NCI-H1930 (cell line): Measurements from ENCODE around the gene GMPR.
"Not testable (repeated sequence)": the region's sequence is repeated elsewhere in the genome, so short reads cannot be mapped to it uniquely, and the experiment has no call there.

ENCODE experiments used
- DNase-seq, 2 experiments: peaks; one replicate each; lab custom pipeline; 2025; lab: John Stamatoyannopoulos, UW

GMPR gene

GRCh38 chr6:16225062-16225731 is 13.2 kb upstream of the GMPR start:
- not testable (repeated sequence) for DNase-seq

DNA sequence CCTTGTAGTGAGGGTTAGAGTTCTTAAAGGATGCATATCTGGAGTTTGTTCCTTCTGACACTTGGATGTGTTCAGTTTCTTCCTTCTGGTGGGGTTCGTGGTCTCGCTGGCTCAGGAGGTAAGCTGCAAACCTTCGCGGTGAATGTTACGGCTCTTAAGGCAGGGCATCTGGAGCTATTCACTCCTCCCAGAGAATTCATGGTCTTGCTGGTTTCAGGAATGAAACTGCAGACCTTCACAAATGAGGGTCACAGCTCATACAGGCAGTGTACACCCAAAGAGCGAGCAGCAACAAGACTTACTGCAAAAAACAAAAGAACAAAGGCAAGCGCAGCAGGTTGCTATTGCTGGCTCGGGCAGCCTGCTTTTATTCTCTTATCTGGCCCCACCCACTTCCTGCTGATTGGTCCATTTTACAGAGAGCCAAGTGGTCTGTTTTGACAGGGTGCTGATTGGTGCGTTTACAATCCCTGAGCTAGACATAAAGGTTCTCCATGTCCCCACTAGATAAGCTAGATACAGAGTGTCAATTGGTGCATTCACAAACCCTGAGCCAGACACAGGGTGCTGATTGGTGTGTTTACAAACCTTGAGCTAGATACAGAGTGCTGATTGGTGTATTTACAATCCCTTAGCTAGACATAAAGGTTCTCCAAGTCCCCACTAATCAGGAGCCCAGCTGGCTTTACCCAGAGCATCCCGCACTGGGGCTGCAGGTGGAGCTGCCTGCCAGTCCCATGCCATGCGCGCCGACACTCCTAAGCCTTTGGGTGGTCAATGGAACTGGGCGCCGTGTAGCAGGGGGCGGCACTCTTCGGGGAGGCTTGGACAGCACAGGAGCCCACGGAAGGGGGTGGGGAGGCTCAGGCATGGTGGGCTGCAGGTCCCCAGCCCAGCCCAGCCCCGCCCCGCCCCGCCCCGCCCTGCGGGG is 12.0 kb upstream of the GMPR start:
- not testable (repeated sequence) for DNase-seq

- no peak for DNase-seq
These were observed 11.3 kb upstream of the GMPR start for GRCh38 chr6:16227048-16227562.

- no peak for DNase-seq
These were observed 10.8 kb upstream of the GMPR start for GRCh38 chr6:16227605-16228004.

- no peak for DNase-seq
These were observed 10.3 kb upstream of the GMPR start for GRCh38 chr6:16228043-16228442.

- no peak for DNase-seq
These were observed 9.4 kb upstream of the GMPR start for GRCh38 chr6:16228709-16229665.

GRCh38 chr6:16229700-16230099 is 8.7 kb upstream of the GMPR start:
- DNase-seq: no peak

GRCh38 chr6:16230953-16231352 is 7.4 kb upstream of the GMPR start:
- DNase-seq: no peak

DNA sequence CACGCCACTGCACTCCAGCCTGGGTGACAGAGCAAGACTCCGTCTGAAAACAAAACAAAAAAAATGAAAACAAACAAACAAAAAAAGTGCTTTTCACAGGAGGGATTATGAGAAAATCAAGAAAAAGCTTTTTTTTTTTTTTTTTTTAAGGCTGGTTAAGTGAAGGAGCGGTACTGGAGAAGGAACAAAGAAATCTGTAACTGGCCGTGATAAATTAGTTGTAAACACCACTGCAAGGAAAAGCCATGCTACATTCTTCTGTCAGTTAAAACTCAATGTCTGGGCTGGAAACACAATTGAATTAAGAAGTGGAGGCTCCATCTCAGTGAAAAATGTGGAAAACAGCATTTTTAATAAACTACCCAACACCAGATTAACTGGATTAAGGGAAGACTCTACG is 6.3 kb upstream of the GMPR start:
- DNase-seq: no peak

DNA sequence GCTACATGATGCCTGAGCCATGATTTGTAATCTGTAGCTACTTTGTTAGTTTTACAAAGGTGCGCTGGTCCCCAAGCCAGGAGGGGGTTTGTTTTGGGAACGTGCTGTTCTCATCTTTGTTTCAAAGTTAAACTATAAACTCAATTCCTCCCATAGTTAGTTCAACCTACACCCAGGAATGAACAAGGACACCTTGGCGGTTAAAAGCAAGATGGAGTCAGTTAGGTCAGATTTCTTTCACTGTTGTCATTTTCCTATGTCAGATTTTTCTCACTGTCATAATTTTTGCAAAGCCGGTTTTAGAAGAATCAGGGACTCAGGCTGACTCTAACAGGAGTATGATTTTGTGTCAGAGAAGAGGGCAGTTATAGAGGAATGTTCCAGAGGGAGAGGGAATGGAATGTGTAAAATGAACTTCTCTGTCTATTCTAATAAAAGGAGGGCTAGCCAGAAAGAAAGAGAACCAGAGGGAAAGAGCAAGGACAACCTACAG is 2.3 kb upstream of the GMPR start:
- no peak for DNase-seq

GRCh38 chr6:16236631-16237199 is 1.7 kb upstream of the GMPR start:
- DNase-seq: no peak

DNA sequence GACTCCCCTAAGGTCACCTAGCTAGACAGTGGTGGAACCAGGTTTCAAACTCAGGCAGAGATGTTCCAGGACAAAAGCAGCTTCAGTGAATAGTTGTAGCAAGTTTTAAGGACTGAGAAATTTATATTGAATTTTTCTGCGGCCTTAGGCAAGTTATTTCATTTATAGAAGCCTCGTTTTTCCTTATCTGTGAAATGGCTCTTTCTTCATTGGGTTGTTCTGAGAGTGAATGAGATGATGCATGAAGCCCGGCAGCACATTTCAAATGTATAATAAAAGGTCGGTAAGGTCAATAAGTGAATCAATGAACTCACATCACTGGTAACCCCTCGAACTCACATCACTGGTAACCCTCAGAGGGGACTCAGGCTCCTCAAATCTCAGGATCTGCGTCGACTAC is 1.1 kb upstream of the GMPR start:
- DNase-seq: no peak

GRCh38 chr6:16238963-16239797 is 793 bp downstream of the GMPR start:
- no peak for DNase-seq

DNA sequence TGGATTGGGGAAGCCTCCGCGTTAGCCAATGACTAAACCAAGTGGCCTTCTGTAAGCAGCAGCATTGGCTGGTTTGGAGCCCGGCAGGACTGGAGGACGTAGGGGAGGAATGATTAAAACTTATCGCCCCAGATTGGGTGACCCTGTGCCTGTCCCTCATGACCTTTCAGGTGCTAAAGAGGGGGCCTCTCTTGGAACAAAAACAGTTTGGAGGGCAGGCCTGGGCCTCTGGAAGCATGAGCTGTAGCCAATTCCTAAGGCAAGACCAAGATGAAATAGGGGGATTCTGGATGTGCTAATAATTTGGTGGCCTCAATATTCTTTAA is 1.4 kb downstream of the GMPR start:
- DNase-seq: no peak

DNA sequence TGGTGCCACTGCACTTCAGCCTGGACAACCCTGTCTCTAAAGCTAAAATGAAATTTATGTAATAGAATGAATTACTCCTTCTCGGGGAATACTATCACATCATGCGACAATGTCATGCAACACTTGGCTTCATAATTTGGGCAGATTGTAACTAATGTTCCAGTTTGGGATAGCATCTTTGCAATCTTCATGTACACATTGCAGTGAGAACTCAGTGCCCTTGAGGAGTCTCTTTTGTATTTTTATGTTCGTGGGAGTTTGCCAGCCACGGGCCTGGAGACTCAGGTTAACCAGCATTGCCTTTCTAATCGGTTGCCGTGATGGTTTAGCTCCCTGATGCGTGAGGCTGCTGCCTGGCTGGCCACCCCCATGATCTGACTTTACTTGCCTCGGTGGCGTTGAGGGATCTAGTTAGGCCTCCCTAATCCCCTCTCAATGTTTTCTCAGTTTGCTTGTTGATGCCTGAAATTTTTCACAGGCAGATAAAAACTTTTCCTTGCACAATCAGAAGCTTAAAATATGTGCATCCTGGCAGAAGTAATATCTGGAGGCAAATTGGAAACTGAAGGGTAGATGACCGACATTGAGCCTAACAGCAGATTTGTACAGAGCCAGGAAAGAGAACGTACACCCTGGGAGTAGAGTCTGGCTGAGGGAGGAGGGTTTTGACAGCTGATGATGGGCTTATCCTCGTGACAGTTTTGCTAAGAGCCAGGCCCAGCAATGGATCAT is 2.4 kb downstream of the GMPR start:
- DNase-seq: no peak

DNA sequence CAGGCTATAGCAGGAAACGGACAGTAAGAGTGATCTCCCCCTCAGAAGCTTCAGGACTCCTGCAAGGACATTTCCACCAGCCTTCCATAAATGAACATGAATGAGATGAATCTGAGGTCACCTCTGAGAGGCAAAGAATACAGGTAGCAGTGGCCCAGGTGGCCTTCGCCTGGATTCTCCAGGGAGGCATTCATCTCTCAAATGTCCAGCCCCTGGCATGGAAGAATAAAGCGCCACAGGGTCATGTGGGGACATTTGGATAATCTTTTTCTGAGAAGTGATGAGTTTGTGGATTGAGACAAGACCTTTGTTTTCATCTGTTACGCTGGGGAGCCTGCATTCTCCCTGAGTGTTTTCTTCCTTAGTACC is 2.9 kb downstream of the GMPR start:
- DNase-seq: no peak

GRCh38 chr6:16243055-16243454 is 4.7 kb downstream of the GMPR start:
- DNase-seq: no peak

DNA sequence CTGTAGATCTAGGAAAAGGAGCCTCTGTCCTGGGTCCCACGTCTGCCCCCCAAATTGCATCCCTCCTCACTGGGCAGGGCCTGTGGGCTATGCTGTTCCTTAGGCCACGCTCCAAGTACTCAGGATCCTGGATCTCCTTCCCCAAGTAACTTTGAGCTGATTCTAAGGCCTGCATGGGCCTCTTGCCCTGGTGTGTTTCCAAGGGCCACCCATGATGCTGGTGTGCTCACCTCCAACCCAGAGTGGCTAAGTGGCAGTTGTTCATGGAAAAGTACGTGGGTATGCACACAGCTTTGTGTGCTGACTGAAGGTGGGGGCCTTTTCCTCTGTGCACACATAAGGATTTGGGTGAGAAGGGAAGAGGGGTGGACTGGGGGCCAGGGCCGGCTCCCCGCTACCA is 5.3 kb downstream of the GMPR start:
- no peak for DNase-seq

- DNase-seq: no peak
These were observed 6.1 kb downstream of the GMPR start for GRCh38 chr6:16244446-16244845.

- DNase-seq: no peak
These were observed 6.6 kb downstream of the GMPR start for GRCh38 chr6:16244869-16245451.
